ENCODE measurements around the gene SLC38A10. TPM values are rescaled to one million over a fixed set of nuclear protein-coding genes. Genes with fewer than 3 reads are reported as not detected.

SLC38A10 gene
- total RNA-seq, 1 experiment from 2014 or later = 109 TPM

GRCh38 chr17:81332118-81332834 is 37.2 kb upstream of the SLC38A10 start:
- no peaks in the 10 kb centered on the region for H4K20me1 ChIP-seq (ENCODE audit: insufficient read depth)
- H3K27ac ChIP-seq (ENCODE audit: low read depth, low read length) = no peak overlapping the region
- intact Hi-C loops (cut with micrococcal nuclease) = no loop called here
- no TSS peak for BruUV-seq (replicated peaks)
- DNase-seq (ENCODE audit: low read depth, low spot score) (no peak), ATAC-seq (no peak)
- H3K4me2 ChIP-seq (ENCODE audit: low read length) = no peak overlapping the region
- no peaks in the 10 kb centered on the region for H3K9me2 ChIP-seq (ENCODE audit: insufficient read depth)
- no peaks in the 10 kb centered on the region for H3K36me3 ChIP-seq (ENCODE audit: control insufficient read depth in 1 of 2, insufficient read depth in 2 of 2, low read length in 2 of 2)
- CTCF ChIA-PET = no interaction called here
- H3K9me3 ChIP-seq (ENCODE audit: control insufficient read depth in 1 of 2, insufficient read depth in 1 of 2, low read depth in 1 of 2, low read length in 2 of 2) = no peaks in the 10 kb centered on the region
- H3K27me3 ChIP-seq (ENCODE audit: insufficient read depth, low read length) = no peaks in the 10 kb centered on the region
- TF ChIP-seq EZH2 (IDR thresholded peaks at IDR 0.05) = no peak
- TF ChIP-seq MAX (IDR thresholded peaks at IDR 0.05) = no peak
- TF ChIP-seq ZBTB33 (IDR thresholded peaks at IDR 0.05; ENCODE audit: extremely low read depth, insufficient replicate concordance, low read length) = no peak
- no peak for TF ChIP-seq EGR1 (IDR thresholded peaks at IDR 0.05; ENCODE audit: low read depth)
- no peak for TF ChIP-seq EZH2phosphoT487 (IDR thresholded peaks at IDR 0.05; ENCODE audit: borderline replicate concordance)
- no peak for TF ChIP-seq CTCF (IDR thresholded peaks at IDR 0.05 in 2 of 3, conservative IDR thresholded peaks at IDR 0.05 in 1 of 3; ENCODE audit: borderline replicate concordance in 1 of 3, insufficient read depth in 1 of 3, low read depth in 2 of 3, low read length in 2 of 3)
- TF ChIP-seq ATF3 (IDR thresholded peaks at IDR 0.05) = no peak
- TF ChIP-seq ZFX (IDR thresholded peaks at IDR 0.05) = no peak
- no peak for TF ChIP-seq SIN3A (IDR thresholded peaks at IDR 0.05; ENCODE audit: low read depth)
- TF ChIP-seq CEBPB (IDR thresholded peaks at IDR 0.05; ENCODE audit: low read depth) = no peak
- TF ChIP-seq SP1 (IDR thresholded peaks at IDR 0.05; ENCODE audit: low read depth) = no peak
- TF ChIP-seq TCF7L2 (IDR thresholded peaks at IDR 0.05; ENCODE audit: borderline replicate concordance, extremely low read depth, insufficient read depth, insufficient read length) = no peak
- no peak for TF ChIP-seq POLR2AphosphoS5 (IDR thresholded peaks at IDR 0.05; ENCODE audit: low read depth, low read length)
- no peak for TF ChIP-seq YY1 (IDR thresholded peaks at IDR 0.05; ENCODE audit: extremely low read depth, insufficient replicate concordance, low read depth, low read length)
- no peak for TF ChIP-seq REST (IDR thresholded peaks at IDR 0.05; ENCODE audit: low read depth)
- no peak for TF ChIP-seq CBX3 (IDR thresholded peaks at IDR 0.05; ENCODE audit: low read depth)
- no peak overlapping the region for H3K9ac ChIP-seq (ENCODE audit: low read length)
- no peak overlapping the region for H3K4me3 ChIP-seq (replicated peaks in 1 of 2; ENCODE audit: low read depth in 1 of 2, low read length in 2 of 2)
- RAD21 ChIA-PET (ENCODE audit: low non-redundant PET in 1 of 2, low total read pairs in 2 of 2, uncharacterized antibody in 2 of 2, unreplicated experiment in 2 of 2) = no interaction called here
- POLR2A ChIA-PET = no interaction called here
- no peak overlapping the region for H2AFZ ChIP-seq (ENCODE audit: low read depth, low read length, poor library complexity, severe bottlenecking)
- peaks cover 65 to 76% of the 10 kb centered on the region in 2 experiments for H3K4me1 ChIP-seq (ENCODE audit: control insufficient read depth in 1 of 2, insufficient read depth in 2 of 2, low read length in 2 of 2)
- no peaks in the 10 kb centered on the region for H3K79me2 ChIP-seq (ENCODE audit: insufficient read depth, low read length)
